GM21381 (cell line): ENCODE data around the gene FAM222A.

Source experiments
- ATAC-seq: cut with Tn5 transposase; IDR thresholded peaks from one replicate; pipeline ENCODE4 v1.9.1; 2021; ENCODE audit warnings: mild to moderate bottlenecking, moderate library complexity; ENCODE audit not compliant: unreplicated experiment

The FAM222A gene

DNA sequence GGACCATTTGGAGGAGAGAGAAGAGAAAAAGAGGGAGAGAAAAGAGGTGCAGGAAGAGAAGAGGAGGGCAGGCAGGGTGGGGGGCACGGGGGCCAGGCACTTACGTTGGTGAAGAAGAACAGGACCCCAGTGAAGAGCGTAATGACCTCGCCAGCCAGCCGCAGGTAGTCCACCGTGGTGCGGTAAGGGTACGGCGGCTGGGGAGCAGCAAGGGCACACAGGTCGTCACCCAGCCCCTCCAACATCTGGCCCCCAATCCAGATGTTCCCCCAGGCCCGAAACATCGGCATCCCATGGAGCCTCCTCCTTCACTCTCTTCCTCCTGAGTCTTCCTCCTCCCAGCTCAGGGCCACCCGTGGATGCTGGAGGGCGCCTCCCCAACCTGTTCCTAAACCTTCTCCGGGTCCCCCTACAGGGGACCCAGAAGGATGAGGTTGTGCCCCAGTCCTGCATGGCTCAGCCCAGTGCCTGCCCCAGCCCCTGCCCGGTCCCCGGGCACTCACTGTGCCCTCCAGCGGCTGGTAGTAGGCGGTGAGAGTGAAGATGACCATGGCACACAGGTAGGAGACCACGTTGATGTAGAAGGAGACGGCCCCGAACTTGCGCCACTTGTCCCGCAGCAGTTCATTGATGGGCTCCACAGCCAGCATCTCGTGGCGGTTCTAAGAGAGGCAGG lies 80.3 kb downstream of the FAM222A start:
- ATAC-seq: no peak

DNA sequence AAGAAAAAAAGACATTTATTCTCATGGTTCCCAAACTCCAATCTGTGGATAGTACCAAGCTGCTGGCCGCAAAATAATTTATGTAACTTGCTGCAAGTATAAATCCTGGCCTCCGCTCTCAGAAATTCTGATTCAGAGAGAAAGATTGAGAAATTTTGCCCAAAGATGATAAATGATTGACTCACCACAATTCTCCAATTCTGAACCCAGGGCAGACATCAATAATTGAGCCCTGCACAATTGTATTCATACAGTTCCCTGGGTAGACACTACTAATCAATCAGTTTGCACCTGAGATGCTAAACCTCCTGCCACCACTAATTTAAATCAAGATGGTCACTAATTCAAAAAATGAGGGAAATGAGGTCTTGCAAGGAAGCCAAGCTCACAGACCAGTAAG lies 81.4 kb downstream of the FAM222A start:
- no peak for ATAC-seq

DNA sequence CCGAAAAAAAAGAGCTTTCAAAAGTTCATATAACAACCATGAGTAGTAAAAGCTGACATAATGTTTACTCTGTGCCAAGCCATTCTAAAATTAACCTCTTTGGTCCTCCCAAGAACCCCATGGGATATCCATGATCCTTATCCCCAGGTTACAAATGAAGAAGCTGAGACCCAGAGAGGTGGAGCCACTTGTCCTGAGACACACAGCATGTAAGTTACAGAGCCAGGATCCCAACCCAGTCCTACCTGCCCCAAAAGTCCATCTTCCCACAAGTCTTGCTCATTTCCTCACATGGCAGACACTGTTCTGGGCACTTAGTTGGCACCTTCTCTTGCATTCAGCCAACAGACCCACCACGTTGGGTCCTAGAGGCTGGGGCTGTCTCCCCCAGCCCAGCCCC lies 82.4 kb downstream of the FAM222A start:
- ATAC-seq: no peak

DNA sequence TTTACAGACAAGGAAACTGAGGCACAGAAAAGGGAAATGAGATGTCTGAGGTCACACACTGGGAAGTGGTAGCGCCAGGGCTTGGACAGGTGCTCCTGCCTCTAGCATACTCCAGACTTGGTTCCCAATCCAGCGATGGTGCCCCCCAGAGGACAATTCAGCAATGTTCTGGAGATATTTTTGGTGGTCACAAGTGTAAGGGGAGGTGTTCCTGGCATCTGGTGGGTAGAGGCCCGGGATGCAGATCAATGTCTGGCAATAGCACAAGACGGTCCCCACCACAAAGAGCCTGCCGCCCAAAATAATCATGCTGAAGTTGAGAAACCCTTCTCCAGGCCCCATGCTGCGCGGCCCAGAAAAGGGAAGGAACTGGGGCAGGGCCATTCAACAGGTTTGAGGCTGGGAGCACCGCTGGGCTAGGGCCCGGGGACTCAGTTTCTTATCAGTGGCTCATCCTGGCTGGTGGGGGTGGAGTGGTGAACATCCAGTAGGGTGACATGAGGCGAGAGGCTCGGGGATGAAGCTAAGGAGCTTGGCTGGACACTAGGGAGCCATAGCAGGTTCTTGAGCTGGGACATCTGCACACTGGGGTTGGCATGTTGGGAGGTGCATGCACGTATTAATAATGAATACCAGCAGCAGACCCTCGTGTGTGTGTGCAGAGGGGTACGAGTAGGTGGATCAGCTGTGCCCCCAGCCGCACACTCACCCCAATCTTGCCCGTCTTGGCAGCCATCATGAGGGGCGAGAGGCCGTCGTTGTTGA lies 84.5 kb downstream of the FAM222A start:
- ATAC-seq: no peak

DNA sequence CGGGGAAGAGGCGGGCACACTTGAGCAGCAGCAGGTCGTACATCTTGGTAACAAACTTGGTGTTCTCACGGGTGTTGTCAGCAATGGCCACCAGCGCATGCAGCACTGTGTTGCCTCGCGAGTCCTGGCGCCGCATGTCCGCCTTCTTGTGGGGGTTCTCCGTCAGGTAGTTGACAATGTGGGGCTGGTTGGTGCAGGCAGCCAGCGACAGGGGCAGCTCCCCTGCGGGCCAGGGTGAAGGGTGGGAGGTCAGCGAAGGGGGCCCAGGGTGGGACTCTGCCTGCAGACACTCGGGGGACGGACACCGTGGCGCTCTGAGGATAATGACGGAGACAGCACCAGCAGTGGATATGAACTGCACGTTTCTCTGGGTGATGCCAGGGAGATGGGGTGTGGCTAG lies 85.1 kb downstream of the FAM222A start:
- no peak for ATAC-seq

DNA sequence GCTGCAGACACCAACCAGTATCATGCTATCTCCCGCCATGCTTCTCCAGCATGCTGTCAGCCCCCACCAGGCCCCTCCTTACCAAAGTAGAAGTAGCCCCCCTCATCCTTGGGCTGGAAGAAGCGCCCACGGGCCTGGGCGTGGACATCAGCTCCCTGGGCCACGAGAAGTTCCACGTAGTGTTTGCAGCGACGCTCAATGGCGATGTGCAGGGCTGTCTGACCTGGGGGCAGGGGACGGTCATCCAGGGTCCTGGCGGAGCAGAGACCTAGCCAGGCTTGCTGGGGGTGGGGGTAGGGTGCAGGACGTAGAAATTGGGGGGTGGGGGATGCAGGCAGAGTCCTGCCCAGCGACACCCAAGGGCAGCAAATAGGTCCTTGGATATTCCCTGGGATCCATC lies 86.9 kb downstream of the FAM222A start:
- ATAC-seq: no peak

DNA sequence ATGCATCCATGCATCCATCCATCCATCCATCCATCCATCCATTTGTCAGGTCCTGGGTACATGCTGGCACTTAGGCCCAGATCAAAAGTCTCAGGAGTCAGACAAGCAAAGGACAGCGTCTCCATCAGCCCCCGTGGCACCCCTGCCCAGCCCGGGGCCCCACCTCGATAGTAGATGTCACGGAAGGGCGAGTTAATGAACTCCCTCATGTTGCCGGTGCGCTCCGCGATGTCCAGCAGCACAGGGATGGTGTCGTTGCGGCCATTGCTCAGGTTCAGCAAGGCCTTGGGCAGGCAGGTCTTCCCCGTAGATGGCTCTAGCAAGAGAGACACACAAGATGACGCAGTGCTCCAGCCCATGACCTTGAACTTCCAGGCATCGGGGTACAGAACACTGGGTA lies 89.2 kb downstream of the FAM222A start:
- no peak for ATAC-seq

DNA sequence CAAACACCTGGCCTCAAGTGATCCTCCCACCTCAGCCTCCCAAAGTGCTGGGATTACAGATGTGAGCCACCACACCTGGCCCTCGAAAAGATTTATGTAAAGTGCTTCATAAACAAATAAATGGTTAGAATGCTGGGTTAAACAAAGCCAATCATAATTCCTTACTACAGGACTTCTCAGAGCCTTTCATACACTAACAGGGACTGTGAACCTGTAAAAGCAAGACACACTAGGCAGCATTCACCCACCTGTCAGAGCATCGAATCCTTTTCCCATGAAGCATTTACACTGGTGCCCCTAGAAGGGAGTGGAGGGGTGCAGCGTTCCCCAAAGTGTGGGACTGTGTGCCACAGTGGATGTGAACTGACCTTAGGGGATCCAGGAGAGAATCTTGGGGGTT lies 90.1 kb downstream of the FAM222A start:
- ATAC-seq: no peak

DNA sequence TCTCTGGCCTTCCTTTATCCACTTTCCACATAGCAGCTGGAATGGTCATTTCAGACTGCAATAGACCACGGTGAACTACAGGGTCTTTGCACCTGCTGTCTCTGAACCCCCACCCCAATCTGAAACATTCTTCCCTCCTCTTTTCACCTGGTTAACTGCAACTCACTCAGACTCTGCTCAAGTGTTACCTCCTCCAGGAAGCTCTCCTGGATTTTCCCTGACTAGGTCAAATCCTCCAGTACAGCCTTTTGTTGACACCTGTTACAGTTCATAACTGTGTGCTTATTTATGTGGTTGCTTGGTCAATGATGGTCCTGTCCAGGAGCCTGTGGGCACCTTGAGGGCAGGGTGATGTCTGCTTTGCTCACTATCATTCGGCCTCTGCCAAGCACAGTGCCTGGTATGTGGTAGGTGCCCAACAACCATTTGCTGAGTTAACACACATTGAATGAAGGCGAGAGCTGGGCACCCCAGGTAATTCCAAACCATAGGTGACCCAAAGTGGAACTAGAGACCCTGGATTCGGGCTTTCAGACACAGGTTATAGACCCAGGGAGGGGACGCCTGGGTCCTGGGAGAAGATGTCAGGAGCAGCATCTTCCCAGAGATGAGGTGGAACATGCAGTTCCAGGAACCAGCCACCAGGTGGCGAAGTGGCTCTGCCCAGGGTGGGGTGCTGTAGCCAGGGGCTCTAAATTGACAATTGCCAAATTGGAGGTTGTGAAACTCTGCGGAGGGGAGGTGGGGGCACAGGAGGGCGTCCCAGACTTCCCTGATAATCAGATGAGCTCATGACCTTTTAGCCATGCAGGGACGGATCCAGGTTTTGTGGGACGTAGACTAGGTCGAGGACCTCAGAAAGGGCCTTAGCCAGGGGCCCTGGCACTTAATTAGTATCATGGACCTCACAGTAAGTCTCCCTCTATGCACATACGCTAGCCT lies 91.5 kb downstream of the FAM222A start:
- ATAC-seq: no peak

DNA sequence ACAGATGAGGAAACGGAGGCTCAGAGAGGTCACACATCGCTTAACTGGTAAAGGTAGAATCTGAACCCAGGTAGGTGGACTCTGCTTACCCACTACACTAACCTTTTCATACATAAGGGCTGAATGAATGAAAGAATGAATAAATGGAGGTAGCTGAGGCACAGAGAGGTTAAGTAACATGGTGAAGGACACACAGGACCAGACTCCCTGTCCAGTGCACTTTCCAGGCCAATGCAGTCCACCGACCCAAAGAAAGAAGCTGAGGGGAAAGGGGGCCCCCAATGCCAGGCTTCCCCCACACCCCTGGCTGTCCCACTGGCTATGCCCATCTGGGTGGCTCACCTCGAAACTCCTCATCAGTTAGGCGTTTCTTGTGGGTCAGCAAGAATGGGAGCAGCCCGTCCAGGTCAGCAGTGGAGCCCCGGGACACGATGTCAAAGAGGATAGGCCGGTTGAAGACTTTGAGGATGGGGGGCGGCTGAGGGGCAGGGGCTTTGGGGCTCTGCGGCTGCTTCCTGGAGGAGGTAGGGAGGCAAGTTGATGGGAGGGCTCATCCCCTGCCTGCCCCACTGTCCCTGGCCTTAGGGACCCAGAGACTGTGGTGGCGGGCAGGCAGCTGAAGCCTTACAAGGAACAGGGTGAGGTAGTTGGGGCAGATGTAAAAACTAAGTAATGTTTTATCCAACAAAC lies 94.5 kb downstream of the FAM222A start:
- no peak for ATAC-seq

DNA sequence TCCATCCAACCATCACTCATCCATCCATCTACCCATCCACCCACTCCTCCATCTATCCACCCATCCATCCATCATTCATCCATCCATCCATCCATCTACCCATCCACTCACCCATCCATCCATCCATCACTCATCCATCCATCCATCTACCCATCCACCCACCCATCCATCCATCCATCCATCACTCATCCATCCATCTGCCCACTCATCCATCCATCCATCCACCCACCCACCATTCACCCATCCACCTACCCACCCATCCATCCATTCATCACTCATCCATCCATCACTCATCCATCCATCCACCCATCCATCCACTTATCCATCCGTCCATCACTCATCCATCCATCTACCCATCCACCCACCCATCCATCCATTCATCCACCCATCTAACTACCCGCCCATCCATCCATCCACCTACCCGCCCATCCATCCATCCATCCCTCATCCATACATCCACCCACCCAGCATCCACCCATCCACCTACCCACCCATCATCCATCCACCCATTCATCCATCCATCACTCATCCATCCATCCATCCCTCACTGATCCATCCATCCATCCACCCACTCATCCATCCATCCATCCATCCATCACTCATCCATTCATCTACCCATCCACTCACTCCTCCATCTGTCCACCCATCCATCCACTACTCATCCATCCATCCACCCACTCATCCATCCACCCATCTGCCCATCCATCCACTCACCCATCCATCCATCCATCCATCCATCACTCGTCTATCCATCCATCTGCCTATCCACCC lies 95.4 kb downstream of the FAM222A start:
- ATAC-seq: no peak

DNA sequence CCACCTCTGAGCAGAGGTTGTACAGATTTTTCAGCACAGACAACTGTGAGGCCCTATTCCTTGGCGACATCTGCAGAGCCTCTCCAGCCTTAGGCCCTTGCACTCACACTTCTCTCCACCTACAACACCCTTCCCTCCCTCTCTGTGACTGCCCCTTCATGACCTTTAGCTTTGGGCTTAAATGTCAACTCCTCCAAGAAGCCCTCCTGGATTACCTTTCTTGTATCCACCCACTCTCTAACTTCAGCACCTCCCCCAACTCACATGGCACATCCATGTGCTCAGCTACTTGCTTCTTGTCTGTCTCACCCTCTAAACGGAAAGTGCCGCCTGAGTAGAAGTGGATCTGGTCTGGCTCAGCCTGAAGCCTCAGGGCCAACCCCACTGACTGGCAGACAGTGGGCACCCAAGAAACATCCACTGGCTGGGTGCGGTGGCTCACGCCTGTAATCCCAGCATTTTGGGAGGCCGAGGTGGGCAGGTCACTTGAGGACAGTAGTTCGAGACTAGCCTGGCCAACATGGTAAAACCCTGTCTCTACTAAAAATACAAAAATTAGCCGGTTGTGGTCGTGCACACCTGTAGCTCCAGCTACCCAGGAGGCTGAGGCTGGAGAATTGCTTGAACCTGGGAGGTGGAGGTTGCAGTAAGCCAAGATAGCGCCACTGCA lies 97.5 kb downstream of the FAM222A start:
- ATAC-seq: no peak

DNA sequence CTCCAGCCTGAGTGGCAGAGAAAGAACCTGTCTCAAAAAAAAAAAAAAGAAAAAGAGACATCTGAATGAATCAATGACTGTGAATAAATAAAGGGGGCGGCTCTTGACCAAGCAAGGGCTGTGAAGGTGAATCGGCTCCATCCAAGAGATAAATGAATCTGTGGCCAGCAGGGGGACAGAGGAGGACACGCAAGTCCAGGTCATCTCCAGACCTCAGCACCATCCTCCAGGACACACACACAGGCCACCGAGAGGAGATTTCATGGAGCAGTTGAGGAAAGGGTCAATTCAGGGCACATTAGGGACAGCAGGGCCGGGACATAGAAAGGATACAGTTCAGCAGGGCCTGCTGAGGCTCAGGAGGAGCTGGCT lies 98.0 kb downstream of the FAM222A start:
- ATAC-seq: no peak

DNA sequence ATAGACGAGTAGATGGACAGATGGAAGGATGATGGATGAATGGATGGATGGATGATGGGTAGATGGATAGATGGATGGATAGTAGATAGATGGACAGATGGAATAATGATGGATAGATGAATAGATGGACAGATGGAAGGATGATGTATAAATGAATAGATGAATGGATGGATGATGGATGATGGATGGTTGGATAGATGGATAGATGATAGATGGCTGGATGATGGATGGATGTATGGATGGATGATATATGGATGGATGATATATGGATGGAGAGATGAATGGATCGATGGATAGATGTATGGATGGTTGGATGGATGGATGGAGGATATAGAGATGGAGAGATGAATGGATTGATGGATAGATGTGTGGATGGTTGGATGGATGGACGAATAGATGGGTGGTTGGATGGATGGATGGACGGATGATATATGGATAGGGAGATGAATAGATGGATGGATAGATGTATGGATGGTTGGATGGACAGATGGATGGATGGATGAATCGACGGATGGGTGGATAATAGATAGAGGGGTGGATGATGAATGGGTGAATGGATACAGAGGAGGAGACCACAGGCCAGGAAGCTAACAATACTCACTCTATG lies 100.3 kb downstream of the FAM222A start:
- ATAC-seq: no peak

DNA sequence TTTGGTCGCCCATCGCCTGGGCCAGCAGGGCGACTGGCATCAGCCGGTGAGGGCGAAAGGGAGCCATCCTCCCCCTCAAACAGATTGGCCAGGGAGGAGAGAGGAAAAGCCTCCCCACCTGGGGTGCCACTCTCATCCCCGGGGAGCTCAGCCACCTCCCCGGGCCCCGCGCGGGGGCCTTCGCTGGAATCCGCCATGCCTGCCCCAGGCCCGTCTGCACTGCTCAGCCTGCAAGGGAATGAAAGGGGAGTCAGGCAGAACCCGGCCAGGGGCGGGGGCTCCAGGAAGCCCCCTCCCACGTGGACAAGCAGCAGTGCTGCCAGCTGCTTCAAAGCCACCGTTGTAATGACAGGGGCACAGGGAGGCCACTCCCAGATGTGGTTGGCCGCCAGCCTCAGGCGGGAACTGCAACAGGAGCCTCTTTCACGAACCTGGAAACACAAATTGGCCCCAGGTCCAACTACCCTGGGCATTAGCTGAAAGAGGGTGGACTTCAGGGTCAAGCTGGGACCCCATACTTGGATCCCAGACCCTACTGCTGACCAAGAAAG lies 101.0 kb downstream of the FAM222A start:
- no peak for ATAC-seq

DNA sequence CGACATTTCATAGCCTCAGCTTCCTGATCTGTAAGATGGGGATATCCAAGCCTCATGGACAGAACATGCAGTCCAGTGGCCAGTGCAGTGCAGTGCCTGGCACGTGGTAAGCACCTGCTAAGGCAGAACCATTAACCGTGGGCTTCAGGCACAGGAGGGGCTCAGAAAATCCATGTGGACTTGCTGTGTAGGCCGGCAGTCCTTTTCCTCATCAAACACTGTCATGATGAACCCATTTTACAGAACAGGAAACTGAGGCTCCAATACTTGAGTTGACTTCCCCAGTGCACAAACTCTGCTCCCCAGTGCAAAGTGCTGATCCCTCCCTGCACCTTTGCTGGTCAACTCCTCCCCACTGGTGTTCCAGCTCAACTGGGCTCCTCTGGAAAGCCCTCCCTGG lies 101.6 kb downstream of the FAM222A start:
- no peak for ATAC-seq

DNA sequence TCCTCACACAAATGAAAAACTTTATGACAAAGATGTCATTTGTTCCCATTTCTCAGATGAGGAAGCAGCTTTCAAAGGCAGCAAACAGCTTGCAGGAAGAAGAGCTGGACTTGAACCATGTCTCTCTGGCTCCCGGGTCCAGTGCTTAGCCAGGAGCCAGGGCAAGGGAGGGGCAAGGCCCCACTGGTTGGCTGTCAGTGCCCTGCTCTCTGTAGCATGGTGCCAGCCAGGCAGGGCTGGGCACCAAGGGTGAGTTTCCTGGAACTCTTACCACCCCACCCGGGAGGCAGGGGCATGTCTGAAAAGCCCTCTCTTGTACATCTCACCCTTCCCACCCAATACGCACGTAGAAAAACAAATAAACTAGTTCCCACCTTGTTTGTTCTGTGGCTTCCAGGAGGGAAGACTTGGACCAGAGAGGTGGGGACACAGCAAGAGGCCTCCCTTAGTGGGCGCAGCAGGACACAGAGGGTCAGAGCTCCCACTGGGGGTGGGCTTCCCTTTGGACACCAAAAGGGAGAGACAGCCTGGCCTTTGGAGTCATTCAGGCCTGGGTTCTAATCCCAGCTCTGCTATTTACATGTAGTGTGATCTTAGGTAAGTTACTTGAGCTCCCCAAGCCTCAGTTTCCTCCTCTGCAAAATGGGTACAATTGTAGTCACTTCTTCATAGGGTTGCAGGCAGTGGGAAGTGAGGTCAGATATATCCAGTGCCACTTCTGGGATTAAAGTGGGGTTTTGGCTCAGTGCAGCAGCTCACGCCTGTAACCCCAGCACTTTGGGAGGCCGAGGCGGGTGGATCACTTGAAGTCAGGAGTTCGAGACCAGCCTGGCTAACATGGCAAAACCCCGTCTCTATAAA lies 102.4 kb downstream of the FAM222A start:
- ATAC-seq: no peak

DNA sequence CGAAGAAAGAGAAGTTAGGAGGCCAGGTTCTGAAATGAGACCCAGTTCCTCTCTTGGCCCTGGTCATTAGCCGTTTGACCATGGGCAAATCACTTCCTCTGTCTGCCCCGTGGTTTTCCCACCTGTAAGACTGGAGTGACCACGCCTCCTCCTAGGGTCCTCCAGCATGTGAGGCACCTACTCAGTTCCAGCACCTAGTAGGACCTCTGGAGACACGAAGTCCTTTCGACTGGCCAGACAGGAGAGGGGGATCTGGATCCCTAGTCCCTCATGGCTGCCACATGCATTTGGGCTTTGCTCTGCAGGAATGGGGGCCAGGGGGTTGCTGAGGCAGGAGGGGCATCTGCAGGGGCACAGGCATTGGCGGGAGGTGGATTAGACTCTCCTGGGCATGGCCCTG lies 103.2 kb downstream of the FAM222A start:
- no peak for ATAC-seq
